Suprapubic skin (tissue), 3 donors: ENCODE measurements around the gene MRM3.

Experiments used
- CTCF ChIP-seq, 2 donors: fragments of 200-600 bp in 1 of 2; fragments of 450-650 bp in 1 of 2; sonication (generic) in 1 of 2; IDR thresholded peaks; one replicate each; pipeline ENCODE4 v1.5.1; 2016 to 2019; ENCODE audit warnings: antibody characterized with exemption in 2 of 2, mild to moderate bottlenecking in 1 of 2, moderate library complexity in 1 of 2
- EP300 ChIP-seq: sonication (generic); formaldehyde crosslinking; IDR thresholded peaks from one replicate; pipeline ENCODE4 v1.6.1; 2017; ENCODE audit warnings: antibody characterized with exemption
- POLR2A ChIP-seq, 2 donors: fragments of 450-650 bp; IDR thresholded peaks; one replicate each; pipeline ENCODE4 v1.6.1; 2017; ENCODE audit warnings: antibody characterized with exemption in 2 of 2, mild to moderate bottlenecking in 2 of 2, moderate library complexity in 2 of 2

DNA sequence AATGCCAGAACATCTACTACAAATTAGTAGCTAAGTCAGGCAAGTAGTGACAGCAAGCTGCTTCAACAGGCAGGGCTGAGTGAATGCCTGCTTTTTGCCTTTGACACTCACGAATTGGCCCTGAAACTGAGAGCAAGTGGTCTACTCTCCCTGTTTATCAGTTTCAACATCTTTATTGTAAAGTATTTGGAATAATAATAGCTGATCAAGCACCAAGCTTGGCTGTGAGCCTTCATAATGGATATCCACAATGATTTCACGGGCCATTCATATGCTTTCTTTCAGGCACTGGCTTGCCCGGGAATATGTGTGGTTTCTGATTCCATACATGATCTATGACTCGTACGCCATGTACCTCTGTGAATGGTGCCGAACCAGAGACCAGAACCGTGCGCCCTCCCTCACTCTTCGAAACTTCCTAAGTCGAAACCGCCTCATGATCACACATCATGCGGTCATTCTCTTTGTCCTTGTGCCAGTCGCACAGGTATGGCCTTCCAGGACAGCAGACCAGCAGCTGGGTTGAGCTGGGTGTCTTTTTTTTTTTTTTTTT is 44.5 kb upstream of the MRM3 start:
- TF ChIP-seq POLR2A (IDR thresholded peaks at IDR 0.05) (no peak), CTCF (IDR thresholded peaks at IDR 0.05) (no peak), EP300 (no peak)
